CD8-positive, alpha-beta memory T cell (primary cell): ENCODE data around the gene LIPT2. TPM values are rescaled to one million over a fixed set of nuclear protein-coding genes. Genes with fewer than 3 reads are reported as not detected.
A peak's percentile ranks its signal among the peaks of the same experiment; 100 is the strongest.

Experiments
- CTCF ChIA-PET: fragments of 350-600 bp; sonication (Branson Sonifier 250); formaldehyde crosslinking; loops from one replicate; lab custom pipeline; 2021; ENCODE audit warnings: antibody characterized with exemption; lab: Charles Lee
- POLR2A ChIA-PET: fragments of 350-600 bp; sonication (Branson Sonifier 250); formaldehyde crosslinking; loops from one replicate; lab custom pipeline; 2021; ENCODE audit warnings: antibody characterized with exemption; lab: Charles Lee
- DNase-seq, 5 donors: peaks; one replicate each; pipeline versions ENCODE4 v3.0.0 to v3.0.0-alpha.2; 2020 to 2022; ENCODE audit warnings: mixed read lengths in 1 of 5
- H3K27ac ChIP-seq: one replicate; pipeline ENCODE4 v1.7.0; 2013; ENCODE audit warnings: low read depth, mild to moderate bottlenecking, low read length, moderate library complexity
- H3K27me3 ChIP-seq: 2 replicates; pipeline ENCODE4 v1.7.0; 2013; ENCODE audit warnings: low read length, mild to moderate bottlenecking; ENCODE audit not compliant: insufficient read depth, poor library complexity, severe bottlenecking
- H3K36me3 ChIP-seq: 2 replicates; pipeline ENCODE4 v1.7.0; 2013; ENCODE audit warnings: mild to moderate bottlenecking, low read length, moderate library complexity; ENCODE audit not compliant: insufficient read depth
- H3K4me1 ChIP-seq: 2 replicates; pipeline ENCODE4 v1.7.0; 2013; ENCODE audit warnings: mild to moderate bottlenecking, low read length, moderate library complexity; ENCODE audit not compliant: insufficient read depth
- H3K4me3 ChIP-seq: 2 replicates; pipeline ENCODE4 v1.7.0; 2013; ENCODE audit warnings: mild to moderate bottlenecking, low read length
- H3K9me3 ChIP-seq: 2 replicates; pipeline ENCODE4 v1.7.0; 2013; ENCODE audit warnings: mild to moderate bottlenecking, low read length
- H3K27ac Mint-ChIP-seq, 8 donors: one replicate each; pipeline ENCODE4 v1.8.0; 2020 to 2021; ENCODE audit warnings: mixed read lengths in 8 of 8, mild to moderate bottlenecking in 6 of 8, inconsistent platforms in 3 of 8, moderate library complexity in 3 of 8
- H3K27me3 Mint-ChIP-seq, 2 donors: one replicate each; pipeline ENCODE4 v1.8.0; 2020 to 2021; ENCODE audit warnings: mixed read lengths in 2 of 2, mild to moderate bottlenecking in 1 of 2, moderate library complexity in 1 of 2
- H3K36me3 Mint-ChIP-seq, 3 donors: one replicate each; pipeline ENCODE4 v1.8.0; 2020 to 2021; ENCODE audit warnings: mixed read lengths in 3 of 3, inconsistent platforms in 1 of 3, mild to moderate bottlenecking in 1 of 3
- H3K4me1 Mint-ChIP-seq, 3 donors: one replicate each; pipeline ENCODE4 v1.8.0; 2020 to 2021; ENCODE audit warnings: mixed read lengths in 3 of 3, inconsistent platforms in 1 of 3, mild to moderate bottlenecking in 1 of 3
- H3K4me3 Mint-ChIP-seq, 7 donors: one replicate each; pipeline ENCODE4 v1.8.0; 2020 to 2021; ENCODE audit warnings: mixed read lengths in 7 of 7, mild to moderate bottlenecking in 6 of 7, moderate library complexity in 4 of 7, inconsistent platforms in 2 of 7
- H3K9me3 Mint-ChIP-seq, 5 donors: one replicate each; pipeline ENCODE4 v1.8.0; 2020 to 2022; ENCODE audit warnings: mixed read lengths in 5 of 5, mild to moderate bottlenecking in 3 of 5, moderate library complexity in 2 of 5, inconsistent platforms in 1 of 5
- polyA plus RNA-seq: library from polyadenylated mRNA; unstranded; fragments of 300-500 nt; fragmentation: Illumina TruSeq; gene quantifications from one replicate; pipeline ENCODE4 v1.2.3, GENCODE V29; 2021
- total RNA-seq, 2 experiments: library from RNA; stranded (reverse); gene quantifications; one replicate each; pipeline ENCODE4 v1.2.3, GENCODE V29; 2021

The LIPT2 gene
- total and polyA plus RNA-seq, 3 experiments from 2014 or later, result 4.0 to 17.0 (median 6.1) TPM

DNA sequence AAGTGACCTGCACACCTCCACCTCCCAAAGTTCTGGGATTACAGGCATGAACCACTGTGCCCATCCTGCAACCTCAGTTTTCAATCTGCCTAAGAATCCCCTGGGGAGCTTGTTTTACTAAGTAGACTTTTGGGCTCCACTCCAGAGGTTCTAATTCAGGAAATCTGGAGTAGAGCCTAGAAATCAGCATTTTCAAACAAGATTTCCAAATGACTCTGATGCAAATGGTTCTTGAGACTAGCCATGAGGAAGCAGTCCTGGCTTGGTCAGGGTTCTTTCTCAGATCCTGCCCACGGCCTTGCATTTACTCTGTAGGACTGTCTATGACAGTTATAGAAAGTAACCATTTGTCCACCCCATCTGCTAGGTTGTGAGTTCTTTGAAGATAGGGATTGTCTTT lies 24.6 kb downstream of the LIPT2 start:
- Mint-ChIP-seq H3K36me3 (no peaks in the 10 kb centered on the region), H3K9me3 (no peaks in the 10 kb centered on the region), H3K27ac (no peak overlapping the region), H3K27me3 (peaks cover 28 to 65% of the 10 kb centered on the region in 2 donors), H3K4me3 (no peak overlapping the region), H3K4me1 (peaks cover 0 to 7% (median 1%) of the 10 kb centered on the region in 3 donors)
- peaks cover 4% of the 10 kb centered on the region for H3K27me3 ChIP-seq
- ChIA-PET POLR2A (no interaction called here), CTCF (no interaction called here)
- DNase-seq, result no peak
- H3K9me3 ChIP-seq, result no peaks in the 10 kb centered on the region
- H3K4me3 ChIP-seq, result no peak overlapping the region
- no peaks in the 10 kb centered on the region for H3K4me1 ChIP-seq
- no peaks in the 10 kb centered on the region for H3K36me3 ChIP-seq
- H3K27ac ChIP-seq, result no peak overlapping the region

DNA sequence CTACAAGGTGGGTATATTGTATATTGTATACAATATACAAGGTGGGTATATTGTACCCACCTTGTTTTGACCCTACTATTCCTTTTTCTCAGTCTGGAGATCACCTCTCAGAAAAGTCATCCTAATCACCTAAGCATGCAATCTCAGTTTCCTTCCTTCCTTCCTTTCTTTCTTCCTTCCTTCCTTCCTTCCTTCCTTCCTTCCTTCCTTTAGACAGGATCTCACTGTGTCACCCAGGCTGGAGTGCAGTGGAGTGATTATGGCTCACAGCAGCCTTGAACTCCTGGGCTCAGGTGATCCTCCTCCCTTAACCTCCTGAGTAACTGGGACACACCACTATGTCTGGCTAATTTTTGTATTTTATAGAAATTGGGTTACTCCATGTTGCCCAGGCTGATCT lies 25.0 kb downstream of the LIPT2 start:
- H3K36me3 Mint-ChIP-seq, result no peaks in the 10 kb centered on the region
- peaks cover 4% of the 10 kb centered on the region for H3K27me3 ChIP-seq
- CTCF ChIA-PET, result no interaction called here

DNA sequence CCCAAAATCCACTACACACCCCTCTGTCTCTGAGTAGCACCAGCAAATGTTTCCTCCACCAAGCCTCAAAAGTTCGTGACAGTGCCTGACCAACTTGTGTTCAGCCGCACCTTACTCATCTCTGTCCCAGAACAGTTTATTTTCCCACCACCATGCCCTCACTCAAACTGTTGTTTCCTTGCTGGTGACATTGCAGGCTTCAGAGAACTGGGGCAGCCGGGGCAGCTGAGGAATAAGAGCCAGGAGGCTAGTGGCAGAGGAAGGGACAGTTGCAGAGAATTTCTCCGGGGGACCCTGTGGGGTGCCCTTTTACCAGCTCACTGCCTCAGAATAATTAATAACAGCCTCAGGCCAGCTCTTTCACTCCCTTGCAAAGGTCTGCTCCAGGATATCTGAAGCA lies 25.5 kb downstream of the LIPT2 start:
- H3K4me3 ChIP-seq, result no peak overlapping the region
- no peak overlapping the region for H3K27ac ChIP-seq
- no peaks in the 10 kb centered on the region for H3K4me1 ChIP-seq
- DNase-seq, result no peak
- H3K27me3 ChIP-seq, result peaks cover 4% of the 10 kb centered on the region
- no peaks in the 10 kb centered on the region for H3K36me3 Mint-ChIP-seq
- peaks cover 0 to 7% (median 1%) of the 10 kb centered on the region in 3 donors for H3K4me1 Mint-ChIP-seq
- ChIA-PET CTCF (no interaction called here), POLR2A (no interaction called here)
- peaks cover 30 to 59% of the 10 kb centered on the region in 2 donors for H3K27me3 Mint-ChIP-seq
- no peaks in the 10 kb centered on the region for H3K9me3 ChIP-seq
- H3K36me3 ChIP-seq, result no peaks in the 10 kb centered on the region
- H3K27ac Mint-ChIP-seq, result no peak overlapping the region
- no peaks in the 10 kb centered on the region for H3K9me3 Mint-ChIP-seq
- no peak overlapping the region for H3K4me3 Mint-ChIP-seq

More for the DNA sequence above, 25.0 kb downstream of the LIPT2 start:
- POLR2A ChIA-PET, result no interaction called here
- DNase-seq, result no peak
- Mint-ChIP-seq H3K4me3 (no peak overlapping the region), H3K9me3 (no peaks in the 10 kb centered on the region), H3K4me1 (peaks cover 0 to 7% (median 1%) of the 10 kb centered on the region in 3 donors), H3K27ac (no peak overlapping the region), H3K27me3 (peaks cover 28 to 63% of the 10 kb centered on the region in 2 donors)
- Histone ChIP-seq H3K36me3 (no peaks in the 10 kb centered on the region), H3K4me1 (no peaks in the 10 kb centered on the region), H3K27ac (no peak overlapping the region), H3K9me3 (no peaks in the 10 kb centered on the region), H3K4me3 (no peak overlapping the region)

DNA sequence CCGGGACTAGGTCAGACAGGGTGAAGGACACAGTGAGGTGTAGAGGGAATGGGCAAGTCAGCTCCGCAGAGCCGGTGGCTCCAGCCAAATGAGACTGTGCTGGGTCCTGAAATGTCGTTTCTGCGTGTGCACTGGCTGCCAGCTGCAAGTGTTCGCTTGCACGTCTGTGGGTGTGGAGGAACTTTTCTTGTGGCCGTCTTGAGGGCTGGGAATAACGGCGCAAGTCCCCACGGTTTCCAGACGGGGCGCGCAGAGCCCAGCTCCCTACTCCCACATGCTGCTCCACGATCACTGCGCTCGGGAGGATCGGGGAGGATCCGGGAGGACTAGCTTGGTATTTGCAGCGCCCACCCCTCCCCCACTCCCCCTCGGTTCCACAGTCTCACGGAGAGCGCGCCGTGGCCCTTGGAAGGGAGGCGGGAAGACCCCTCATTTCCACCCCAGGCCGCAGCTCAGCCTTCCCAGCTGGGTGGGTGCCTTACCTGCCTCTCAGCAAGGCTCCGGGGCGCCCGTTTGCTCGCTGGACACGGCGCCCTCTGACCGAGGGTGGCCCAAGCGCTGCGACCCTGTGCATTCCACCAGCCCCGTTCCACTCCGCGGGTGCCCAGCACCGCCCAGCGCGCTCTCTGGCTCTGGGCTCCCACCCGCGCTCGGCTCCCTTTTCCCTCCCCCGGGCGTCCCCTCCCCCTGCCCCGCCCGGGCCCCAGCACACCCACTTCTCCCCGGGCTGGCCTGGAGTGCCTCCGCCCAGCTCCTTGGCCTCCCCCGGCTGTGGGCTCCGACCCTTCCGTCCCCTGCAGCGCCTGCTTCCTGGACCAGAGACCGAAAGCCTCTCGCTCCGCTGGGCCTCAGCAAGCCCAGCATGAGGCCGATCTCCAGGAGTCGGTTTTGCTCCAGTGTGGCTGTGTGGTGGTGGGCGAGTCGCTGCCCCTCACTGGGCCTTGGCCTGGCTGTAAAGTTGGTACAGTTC lies 26.3 kb downstream of the LIPT2 start, which contains the start of gene KCNE3:
Gene KCNE3 (minus strand): TSS at position 634 of the 970 bp plus-strand sequence. CDS start 9,986 bp downstream, outside the sequence.
- Mint-ChIP-seq H3K4me1 (peaks cover 0 to 7% (median 1%) of the 10 kb centered on the region in 3 donors), H3K9me3 (no peaks in the 10 kb centered on the region), H3K4me3 (peak within 1 kb of the TSS in 1 of 7 donors; percentile 33), H3K36me3 (no peaks in the 10 kb centered on the region), H3K27me3 (peaks cover 30 to 54% of the 10 kb centered on the region in 2 donors), H3K27ac (no peak within 1 kb of the TSS)
- H3K27ac ChIP-seq, result no peak within 1 kb of the TSS
- peaks cover 4% of the 10 kb centered on the region for H3K27me3 ChIP-seq
- no peak within 1 kb of the TSS for H3K4me3 ChIP-seq
- no peaks in the 10 kb centered on the region for H3K9me3 ChIP-seq
- H3K36me3 ChIP-seq, result no peaks in the 10 kb centered on the region
- no peak for DNase-seq
- no peaks in the 10 kb centered on the region for H3K4me1 ChIP-seq
- CTCF ChIA-PET, result interaction anchor here (1.1 kb wide), 1 partner anchor 14 kb away, joined by 3 read pairs; no protein-coding TSS in a partner anchor
- POLR2A ChIA-PET, result no interaction called here

DNA sequence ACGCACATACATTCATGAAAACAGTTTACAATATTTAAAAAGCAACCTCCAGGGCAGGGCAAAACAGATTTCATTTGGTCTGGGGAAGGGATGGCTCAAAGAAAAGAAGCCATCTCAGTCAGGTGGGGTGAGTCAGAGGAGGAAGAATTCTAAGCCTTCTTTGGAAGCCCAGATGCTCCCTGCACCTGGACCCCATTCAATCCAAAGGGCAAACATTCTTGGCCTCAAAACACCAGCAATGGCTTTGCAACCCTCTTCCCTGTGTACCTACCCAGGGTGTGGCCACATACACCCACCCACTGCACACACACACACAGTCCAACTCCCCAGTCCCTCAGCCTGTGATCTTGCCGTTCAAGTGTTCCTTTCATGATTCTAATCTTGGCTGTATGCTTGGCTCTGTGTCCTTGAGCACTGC lies 28.2 kb downstream of the LIPT2 start:
- Histone ChIP-seq H3K27me3 (peaks cover 4% of the 10 kb centered on the region), H3K4me3 (no peak overlapping the region), H3K27ac (no peak overlapping the region), H3K4me1 (no peaks in the 10 kb centered on the region), H3K36me3 (no peaks in the 10 kb centered on the region), H3K9me3 (no peaks in the 10 kb centered on the region)
- peaks cover 30 to 41% of the 10 kb centered on the region in 2 donors for H3K27me3 Mint-ChIP-seq
- no peak overlapping the region for H3K27ac Mint-ChIP-seq
- no peaks in the 10 kb centered on the region for H3K36me3 Mint-ChIP-seq
- POLR2A ChIA-PET, result no interaction called here
- no peak for DNase-seq
- H3K4me3 Mint-ChIP-seq, result peak overlapping the region in 1 of 7 donors; percentile 10
- CTCF ChIA-PET, result no interaction called here
- H3K9me3 Mint-ChIP-seq, result no peaks in the 10 kb centered on the region
- H3K4me1 Mint-ChIP-seq, result peaks cover 0 to 7% (median 1%) of the 10 kb centered on the region in 3 donors

- Histone ChIP-seq H3K9me3 (no peaks in the 10 kb centered on the region), H3K27ac (no peak overlapping the region), H3K4me1 (no peaks in the 10 kb centered on the region), H3K36me3 (no peaks in the 10 kb centered on the region), H3K27me3 (peaks cover 4% of the 10 kb centered on the region), H3K4me3 (no peak overlapping the region)
- POLR2A ChIA-PET, result no interaction called here
- Mint-ChIP-seq H3K4me3 (no peak overlapping the region), H3K4me1 (peaks cover 0 to 7% (median 1%) of the 10 kb centered on the region in 3 donors), H3K36me3 (no peaks in the 10 kb centered on the region), H3K9me3 (no peaks in the 10 kb centered on the region), H3K27ac (no peak overlapping the region), H3K27me3 (peaks cover 28 to 41% of the 10 kb centered on the region in 2 donors)
- CTCF ChIA-PET, result interaction anchor here (0.8 to 0.9 kb wide), 2 partner anchors 8 to 15 kb away, joined by 3 to 4 read pairs; no protein-coding TSS in a partner anchor
- DNase-seq, result no peak
Observed at GRCh38 chr11:74464746-74465145, 28.8 kb downstream of the LIPT2 start.

- Mint-ChIP-seq H3K4me3 (no peak overlapping the region), H3K36me3 (no peaks in the 10 kb centered on the region), H3K27ac (no peak overlapping the region), H3K9me3 (no peaks in the 10 kb centered on the region), H3K4me1 (peaks cover 0 to 6% (median 1%) of the 10 kb centered on the region in 3 donors), H3K27me3 (peaks cover 19 to 35% of the 10 kb centered on the region in 2 donors)
- no peak for DNase-seq
- H3K27me3 ChIP-seq, result peaks cover 4% of the 10 kb centered on the region
- no peaks in the 10 kb centered on the region for H3K36me3 ChIP-seq
- ChIA-PET POLR2A (no interaction called here), CTCF (interaction anchor here (2.0 to 2.4 kb wide), 2 partner anchors 10 to 14 kb away, joined by 6 to 14 read pairs; no protein-coding TSS in a partner anchor)
- no peaks in the 10 kb centered on the region for H3K9me3 ChIP-seq
- no peak overlapping the region for H3K27ac ChIP-seq
- H3K4me1 ChIP-seq, result no peaks in the 10 kb centered on the region
- H3K4me3 ChIP-seq, result no peak overlapping the region
Observed at GRCh38 chr11:74463216-74463615, 30.3 kb downstream of the LIPT2 start.

DNA sequence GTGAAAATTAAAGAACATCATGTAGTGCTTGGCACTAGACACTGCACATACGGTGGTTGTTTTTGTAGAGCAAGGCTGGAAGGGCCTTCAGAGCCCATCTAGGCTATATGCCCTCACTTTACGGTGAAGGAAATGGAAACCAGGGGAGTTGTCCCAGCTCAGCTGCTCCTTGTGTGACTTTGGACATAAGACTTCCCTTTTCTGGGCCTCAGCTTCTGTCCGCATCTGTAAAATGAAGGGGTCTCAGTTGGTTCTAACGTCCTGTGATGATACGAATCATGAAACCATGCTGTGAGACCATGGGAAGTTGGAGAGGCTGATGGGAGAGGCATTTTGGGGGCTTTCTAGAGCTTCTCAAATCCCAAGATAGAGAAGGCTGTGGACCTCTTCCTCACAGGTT lies 30.9 kb downstream of the LIPT2 start:
- H3K4me3 Mint-ChIP-seq, result no peak overlapping the region
- ChIA-PET POLR2A (no interaction called here), CTCF (interaction anchor here (0.7 to 2.4 kb wide), 3 partner anchors 9 to 73 kb away, joined by 3 to 14 read pairs (median 6); no protein-coding TSS in a partner anchor)
- Histone ChIP-seq H3K4me3 (no peak overlapping the region), H3K9me3 (no peaks in the 10 kb centered on the region), H3K36me3 (no peaks in the 10 kb centered on the region), H3K27me3 (peaks cover 4% of the 10 kb centered on the region), H3K4me1 (no peaks in the 10 kb centered on the region), H3K27ac (no peak overlapping the region)
- H3K27ac Mint-ChIP-seq, result no peak overlapping the region
- H3K4me1 Mint-ChIP-seq, result peaks cover 0 to 1% (median under 1%) of the 10 kb centered on the region in 3 donors
- no peaks in the 10 kb centered on the region for H3K36me3 Mint-ChIP-seq
- no peak for DNase-seq
- peaks cover 15 to 29% of the 10 kb centered on the region in 2 donors for H3K27me3 Mint-ChIP-seq
- H3K9me3 Mint-ChIP-seq, result no peaks in the 10 kb centered on the region
